HL-60 (cell line): ENCODE data around the gene METTL25B.

Source experiments
- CTCF ChIP-seq: IDR thresholded peaks from one replicate; pipeline ENCODE4 v1.5.1; 2011; ENCODE audit warnings: low read length, control low read depth, inconsistent platforms; ENCODE audit not compliant: insufficient read depth
- GABPA ChIP-seq: IDR thresholded peaks from 2 replicates; pipeline ENCODE4 v1.6.1; 2012; ENCODE audit warnings: low read depth

- no peak for TF ChIP-seq GABPA
- no peak for TF ChIP-seq CTCF
Observed at GRCh38 chr1:156760796-156761104, 32.5 kb downstream of the METTL25B start.
